Thyroid gland (tissue), 4 donors: ENCODE results near the gene LSG1. TPM values are rescaled to one million over a fixed set of nuclear protein-coding genes. Genes with fewer than 3 reads are reported as not detected.
A peak's percentile ranks its signal among the peaks of the same experiment; 100 is the strongest.

Source experiments
- DNase-seq, 2 donors: peaks; one replicate each; pipeline ENCODE4 v3.0.0-alpha.2; 2019
- H3K27ac ChIP-seq, 3 donors: fragments of 200-600 bp; sonication (generic); 1 replicate in 2 of 3; 2 replicates in 1 of 3; pipeline ENCODE4 v1.5.1; 2016 to 2019; ENCODE audit warnings: mild to moderate bottlenecking in 1 of 3, moderate library complexity in 1 of 3
- H3K27me3 ChIP-seq: fragments of 200-600 bp; sonication (generic); one replicate; pipeline ENCODE4 v1.5.1; 2019
- H3K36me3 ChIP-seq, 2 donors: fragments of 200-600 bp; sonication (generic); one replicate each; pipeline ENCODE4 v1.5.1; 2016 to 2019
- H3K4me1 ChIP-seq, 2 donors: fragments of 200-600 bp; sonication (generic); one replicate each; pipeline ENCODE4 v1.5.1; 2017 to 2019
- H3K4me3 ChIP-seq, 3 donors: fragments of 200-600 bp; sonication (generic); replicated peaks in 1 of 3; 1 replicate in 2 of 3; 2 replicates in 1 of 3; pipeline ENCODE4 v1.5.1; 2016; ENCODE audit warnings: mild to moderate bottlenecking in 1 of 3
- H3K9me3 ChIP-seq: fragments of 200-600 bp; sonication (generic); one replicate; pipeline ENCODE4 v1.5.1; 2017
- POLR2A ChIP-seq, 2 donors: fragments of 450-650 bp; IDR thresholded peaks; one replicate each; pipeline ENCODE4 v1.6.1; 2017; ENCODE audit warnings: antibody characterized with exemption in 2 of 2, mild to moderate bottlenecking in 2 of 2, moderate library complexity in 1 of 2
- WGBS, 2 donors: methylation state at CpG; one replicate each; pipeline ENCODE4 v1.1.5; 2017; 5-methylcytosine and 5-hydroxymethylcytosine counted together
- intact Hi-C: fragments of 100-400 bp; cut with DNase I; formaldehyde crosslinking; loops from one replicate; pipeline ENCODE4 v1.15.1; 2023
- total RNA-seq, 4 donors: library from RNA; depleted of rRNA; stranded (reverse); fragments of >200 nt; gene quantifications; one replicate each; pipeline ENCODE4 v1.2.3, GENCODE V29; 2016
- TF ChIP-seq, protein P1 (sequence below), 6 experiments: fragments of 200-600 bp in 3 of 6; fragments of 450-650 bp in 3 of 6; sonication (generic) in 3 of 6; IDR thresholded peaks; one replicate each; pipeline ENCODE4 v1.5.1; 2016 to 2019; ENCODE audit warnings: antibody characterized with exemption in 6 of 6, mild to moderate bottlenecking in 2 of 6, inconsistent platforms in 1 of 6, moderate library complexity in 1 of 6

The LSG1 gene
- total RNA-seq, 4 donors from 2014 or later, result 34.8 to 60.3 (median 49.7) TPM

DNA sequence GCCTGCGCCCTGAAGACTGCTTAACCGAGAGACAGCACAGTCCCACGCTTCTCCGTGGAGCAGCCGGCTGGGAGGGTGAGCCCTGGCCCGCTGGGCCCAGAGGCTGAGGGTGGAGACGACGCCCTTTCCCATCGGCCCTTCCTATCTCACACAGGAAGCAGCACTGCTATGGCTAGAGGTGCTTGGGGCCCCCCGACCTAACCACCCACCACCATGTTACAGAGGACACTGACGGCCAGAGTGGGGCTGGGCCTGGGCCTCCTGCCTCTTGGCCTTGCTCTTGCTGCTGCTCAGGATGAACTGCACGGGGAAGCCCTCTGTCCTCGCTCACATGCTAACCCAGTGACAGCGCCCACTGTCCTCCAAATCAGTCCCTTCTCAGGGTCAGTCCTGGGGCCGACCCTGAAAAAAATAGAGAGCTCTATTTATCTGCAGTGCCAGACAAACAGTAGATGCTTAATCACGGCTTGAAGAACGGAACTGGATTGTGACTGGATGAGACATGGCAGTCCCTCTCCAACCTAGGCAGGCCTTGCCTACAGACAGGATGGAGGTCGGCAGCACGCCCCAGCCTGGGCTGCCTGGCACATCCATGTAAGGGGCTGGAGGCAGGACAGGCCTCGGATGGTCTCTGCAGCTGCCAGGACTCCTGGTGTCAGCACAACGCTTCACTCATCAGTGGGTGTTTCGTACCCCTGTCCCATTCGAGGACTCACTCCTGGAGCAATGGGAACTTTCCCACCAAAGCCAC lies 53.0 kb downstream of the LSG1 start:
- intact Hi-C loops, result no loop called here
- 88 to 89% methylated on average over 18 to 20 of the region's 23 CpGs for WGBS, 2 donors
- no peaks in the 10 kb centered on the region for H3K27me3 ChIP-seq
- TF ChIP-seq, protein P1, sequence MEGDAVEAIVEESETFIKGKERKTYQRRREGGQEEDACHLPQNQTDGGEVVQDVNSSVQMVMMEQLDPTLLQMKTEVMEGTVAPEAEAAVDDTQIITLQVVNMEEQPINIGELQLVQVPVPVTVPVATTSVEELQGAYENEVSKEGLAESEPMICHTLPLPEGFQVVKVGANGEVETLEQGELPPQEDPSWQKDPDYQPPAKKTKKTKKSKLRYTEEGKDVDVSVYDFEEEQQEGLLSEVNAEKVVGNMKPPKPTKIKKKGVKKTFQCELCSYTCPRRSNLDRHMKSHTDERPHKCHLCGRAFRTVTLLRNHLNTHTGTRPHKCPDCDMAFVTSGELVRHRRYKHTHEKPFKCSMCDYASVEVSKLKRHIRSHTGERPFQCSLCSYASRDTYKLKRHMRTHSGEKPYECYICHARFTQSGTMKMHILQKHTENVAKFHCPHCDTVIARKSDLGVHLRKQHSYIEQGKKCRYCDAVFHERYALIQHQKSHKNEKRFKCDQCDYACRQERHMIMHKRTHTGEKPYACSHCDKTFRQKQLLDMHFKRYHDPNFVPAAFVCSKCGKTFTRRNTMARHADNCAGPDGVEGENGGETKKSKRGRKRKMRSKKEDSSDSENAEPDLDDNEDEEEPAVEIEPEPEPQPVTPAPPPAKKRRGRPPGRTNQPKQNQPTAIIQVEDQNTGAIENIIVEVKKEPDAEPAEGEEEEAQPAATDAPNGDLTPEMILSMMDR (IDR thresholded peaks at IDR 0.05), result no peak
- no peak for TF ChIP-seq POLR2A (IDR thresholded peaks at IDR 0.05)
- no peaks in the 10 kb centered on the region for H3K9me3 ChIP-seq
- DNase-seq, result no peak
- H3K4me3 ChIP-seq, result no peak overlapping the region
- no peaks in the 10 kb centered on the region for H3K36me3 ChIP-seq
- no peak overlapping the region for H3K27ac ChIP-seq
- peaks cover 0 to 4% of the 10 kb centered on the region in 2 donors for H3K4me1 ChIP-seq

DNA sequence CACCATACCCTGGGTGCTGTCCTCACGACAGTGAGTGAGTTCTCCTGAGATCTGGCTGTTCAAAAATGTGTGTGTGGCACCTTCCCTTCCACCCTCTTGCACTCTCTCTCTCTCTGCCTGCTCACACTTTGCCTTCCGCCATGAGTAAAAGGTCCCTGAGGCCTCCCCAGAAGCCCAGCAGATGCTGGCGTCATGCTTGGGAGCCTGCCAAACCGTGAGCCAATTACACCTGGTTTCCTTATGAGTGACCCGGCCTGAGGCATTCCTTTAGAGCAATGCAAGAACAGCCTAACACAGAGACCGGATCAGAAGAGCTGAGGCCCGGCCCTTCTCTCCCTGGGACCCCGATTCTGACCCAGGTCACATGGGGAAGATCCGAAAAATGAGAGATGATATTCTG lies 54.2 kb downstream of the LSG1 start:
- intact Hi-C loops, result no loop called here
- no peak overlapping the region for H3K4me3 ChIP-seq
- peaks cover 0 to 4% of the 10 kb centered on the region in 2 donors for H3K4me1 ChIP-seq
- H3K9me3 ChIP-seq, result no peaks in the 10 kb centered on the region
- no peaks in the 10 kb centered on the region for H3K36me3 ChIP-seq
- 82 to 83% methylated on average over 9 of the region's 9 CpGs for WGBS, 2 donors
- no peak for TF ChIP-seq POLR2A (IDR thresholded peaks at IDR 0.05)
- TF ChIP-seq, protein P1 (IDR thresholded peaks at IDR 0.05), result no peak
- peak; percentile 60 to 65 for DNase-seq
- no peak overlapping the region for H3K27ac ChIP-seq
- no peaks in the 10 kb centered on the region for H3K27me3 ChIP-seq

DNA sequence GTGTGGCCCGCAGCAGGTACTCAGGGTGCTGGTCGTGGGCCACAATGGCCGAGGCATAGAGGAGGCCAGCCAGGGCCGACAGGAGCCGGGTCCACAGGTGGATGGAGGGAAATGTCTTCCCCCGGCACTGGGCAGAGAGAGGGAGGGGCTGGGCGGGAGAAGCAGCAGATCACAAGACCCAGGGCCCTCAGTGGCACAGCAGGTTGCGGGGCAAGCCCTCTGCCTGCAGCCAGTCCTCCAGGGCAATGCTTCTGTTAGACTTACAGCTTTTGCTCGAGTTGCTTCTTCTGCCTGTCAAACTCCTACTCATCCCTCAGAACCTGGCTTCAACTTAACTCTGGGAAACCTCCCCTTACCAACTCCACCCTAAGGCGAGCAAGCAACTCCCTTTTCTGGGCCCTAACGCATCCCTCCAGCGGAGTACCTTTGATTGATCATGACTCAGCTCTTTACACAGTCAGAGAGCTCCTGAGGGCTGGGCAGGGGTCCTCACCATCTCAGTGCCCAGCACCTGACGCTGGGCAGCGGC lies 54.8 kb downstream of the LSG1 start:
- no peak for DNase-seq
- TF ChIP-seq, protein P1 (IDR thresholded peaks at IDR 0.05), result no peak
- TF ChIP-seq POLR2A (IDR thresholded peaks at IDR 0.05), result no peak
- intact Hi-C loops, result no loop called here

DNA sequence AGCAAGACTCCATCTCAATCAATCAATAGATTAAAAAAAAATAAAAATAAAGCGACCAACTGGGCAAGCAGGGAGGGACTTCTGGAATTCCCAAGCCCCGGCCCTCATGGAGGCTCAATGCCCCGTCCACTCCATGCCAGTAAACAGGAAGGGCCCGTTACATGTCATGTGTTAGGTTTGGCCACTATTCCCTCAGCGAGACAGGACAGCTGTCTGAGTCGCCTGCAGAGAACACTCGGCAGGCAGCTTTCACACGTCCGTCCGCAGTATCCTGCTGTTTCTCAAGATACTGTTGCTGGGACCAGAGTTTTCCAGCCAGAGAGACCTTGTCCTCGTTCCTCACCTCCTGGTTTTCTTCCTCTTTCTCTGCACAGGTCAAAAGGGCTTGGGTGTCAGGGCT lies 56.8 kb downstream of the LSG1 start:
- WGBS, 2 donors, result 89 to 92% methylated on average over 11 of the region's 11 CpGs
- Histone ChIP-seq H3K4me1 (no peaks in the 10 kb centered on the region), H3K36me3 (no peaks in the 10 kb centered on the region), H3K9me3 (no peaks in the 10 kb centered on the region), H3K27ac (no peak overlapping the region), H3K4me3 (no peak overlapping the region), H3K27me3 (no peaks in the 10 kb centered on the region)
- intact Hi-C loops, result no loop called here
- DNase-seq, result no peak
- TF ChIP-seq, protein P1 (IDR thresholded peaks at IDR 0.05), result no peak

More for the DNA sequence above, 54.8 kb downstream of the LSG1 start:
- no peak overlapping the region for H3K27ac ChIP-seq
- H3K36me3 ChIP-seq, result no peaks in the 10 kb centered on the region
- peaks cover 0 to 4% of the 10 kb centered on the region in 2 donors for H3K4me1 ChIP-seq
- no peaks in the 10 kb centered on the region for H3K27me3 ChIP-seq
- 94 to 96% methylated on average over 14 of the region's 14 CpGs for WGBS, 2 donors
- H3K4me3 ChIP-seq, result no peak overlapping the region
- no peaks in the 10 kb centered on the region for H3K9me3 ChIP-seq

DNA sequence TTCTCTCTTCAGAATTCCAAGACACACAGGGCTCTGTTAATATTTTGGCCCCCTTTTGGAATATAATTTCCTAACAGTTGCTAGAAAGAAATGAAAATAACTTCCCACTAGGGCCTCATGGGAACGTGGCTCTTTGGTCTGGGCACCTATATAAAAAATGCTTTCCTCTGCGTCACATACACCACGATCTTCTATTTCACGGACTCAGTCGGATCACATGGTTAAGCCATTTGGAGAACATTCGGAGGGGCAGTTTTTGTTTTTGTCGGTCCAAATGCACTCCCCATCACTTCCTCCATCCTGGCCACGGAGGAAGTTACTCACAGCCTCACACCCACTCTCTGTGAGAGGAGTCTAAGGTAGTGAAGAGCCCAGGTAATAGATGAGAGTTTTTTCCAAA lies 59.8 kb downstream of the LSG1 start:
- TF ChIP-seq, protein P1 (IDR thresholded peaks at IDR 0.05), result no peak
- no peak for TF ChIP-seq POLR2A (IDR thresholded peaks at IDR 0.05)
- no peaks in the 10 kb centered on the region for H3K36me3 ChIP-seq
- intact Hi-C loops, result no loop called here

More for the DNA sequence above, 59.8 kb downstream of the LSG1 start:
- Histone ChIP-seq H3K9me3 (no peaks in the 10 kb centered on the region), H3K4me3 (no peak overlapping the region), H3K27ac (no peak overlapping the region), H3K4me1 (peaks cover 0 to 7% of the 10 kb centered on the region in 2 donors), H3K27me3 (no peaks in the 10 kb centered on the region)
- DNase-seq, result no peak
- 82 to 85% methylated on average over 8 of the region's 8 CpGs for WGBS, 2 donors
